A673 (cell line): ENCODE results near the gene LCMT1.
"Not testable (repeated sequence)": the region's sequence is repeated elsewhere in the genome, so short reads cannot be mapped to it uniquely, and the experiment has no call there.

ENCODE experiments used
- EZH2 ChIP-seq: fragments of 200-600 bp; sonication (generic); IDR thresholded peaks from 2 replicates; pipeline ENCODE4 v1.6.1; 2017; ENCODE audit warnings: borderline replicate concordance, low read depth, mild to moderate bottlenecking, mixed read lengths, antibody characterized with exemption, low read length; ENCODE audit not compliant: poor library complexity, severe bottlenecking
- TF ChIP-seq, protein P1 (sequence below): fragments of 300-800, 200-600 bp; sonication (generic); conservative IDR thresholded peaks from 2 replicates; pipeline ENCODE4 v1.5.1; 2017; ENCODE audit warnings: low read depth, mild to moderate bottlenecking, antibody characterized with exemption, low read length, moderate library complexity, mixed read lengths

DNA sequence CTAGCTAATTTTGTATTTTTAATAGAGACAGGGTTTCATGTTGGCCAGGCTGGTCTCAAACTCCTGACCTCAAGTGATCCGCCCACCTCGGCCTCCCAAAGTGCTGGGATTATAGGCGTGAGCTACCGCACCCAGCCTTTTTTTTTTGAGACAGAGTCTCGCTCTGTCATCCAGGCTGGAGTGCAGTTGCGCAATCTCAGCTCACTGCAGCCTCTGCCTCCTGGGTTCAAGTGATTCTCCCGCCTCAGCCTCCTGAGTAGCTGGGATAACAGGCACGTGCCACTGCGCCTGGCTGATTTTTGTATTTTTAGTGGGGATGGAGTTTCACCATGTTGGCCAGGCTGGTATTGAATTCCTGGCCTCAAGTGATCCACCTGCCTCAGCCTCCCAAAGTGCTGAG, 56.4 kb downstream of the LCMT1 start:
- TF ChIP-seq, protein P1, sequence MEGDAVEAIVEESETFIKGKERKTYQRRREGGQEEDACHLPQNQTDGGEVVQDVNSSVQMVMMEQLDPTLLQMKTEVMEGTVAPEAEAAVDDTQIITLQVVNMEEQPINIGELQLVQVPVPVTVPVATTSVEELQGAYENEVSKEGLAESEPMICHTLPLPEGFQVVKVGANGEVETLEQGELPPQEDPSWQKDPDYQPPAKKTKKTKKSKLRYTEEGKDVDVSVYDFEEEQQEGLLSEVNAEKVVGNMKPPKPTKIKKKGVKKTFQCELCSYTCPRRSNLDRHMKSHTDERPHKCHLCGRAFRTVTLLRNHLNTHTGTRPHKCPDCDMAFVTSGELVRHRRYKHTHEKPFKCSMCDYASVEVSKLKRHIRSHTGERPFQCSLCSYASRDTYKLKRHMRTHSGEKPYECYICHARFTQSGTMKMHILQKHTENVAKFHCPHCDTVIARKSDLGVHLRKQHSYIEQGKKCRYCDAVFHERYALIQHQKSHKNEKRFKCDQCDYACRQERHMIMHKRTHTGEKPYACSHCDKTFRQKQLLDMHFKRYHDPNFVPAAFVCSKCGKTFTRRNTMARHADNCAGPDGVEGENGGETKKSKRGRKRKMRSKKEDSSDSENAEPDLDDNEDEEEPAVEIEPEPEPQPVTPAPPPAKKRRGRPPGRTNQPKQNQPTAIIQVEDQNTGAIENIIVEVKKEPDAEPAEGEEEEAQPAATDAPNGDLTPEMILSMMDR: not testable (repeated sequence)
- TF ChIP-seq EZH2: not testable (repeated sequence)
